IPS-18a (cell line): ENCODE data around the gene NCCRP1.

Source experiments
- H3K27ac ChIP-seq: one replicate; pipeline ENCODE4 v1.5.1; 2013; ENCODE audit warnings: low read length
- H3K27me3 ChIP-seq: one replicate; pipeline ENCODE4 v1.6.1; 2013; ENCODE audit warnings: mild to moderate bottlenecking, low read length; ENCODE audit not compliant: control insufficient read depth, insufficient read depth
- H3K36me3 ChIP-seq: one replicate; pipeline ENCODE4 v1.6.1; 2013; ENCODE audit warnings: low read depth, low read length; ENCODE audit not compliant: control insufficient read depth
- H3K4me1 ChIP-seq: one replicate; pipeline ENCODE4 v1.6.1; 2013; ENCODE audit warnings: low read depth, low read length; ENCODE audit not compliant: control insufficient read depth
- H3K4me3 ChIP-seq: one replicate; pipeline ENCODE4 v1.5.1; 2013; ENCODE audit warnings: low read length
- H3K9ac ChIP-seq: one replicate; pipeline ENCODE4 v1.6.1; 2013; ENCODE audit warnings: mild to moderate bottlenecking, low read length, moderate library complexity
- H3K9me3 ChIP-seq: one replicate; pipeline ENCODE4 v1.6.1; 2013; ENCODE audit warnings: low read depth, low read length; ENCODE audit not compliant: control insufficient read depth

Gene NCCRP1

GRCh38 chr19:39156326-39157230 lies 40.2 kb upstream of the NCCRP1 start:
- Histone ChIP-seq H3K4me1 (peaks cover 19% of the 10 kb centered on the region), H3K27me3 (no peaks in the 10 kb centered on the region), H3K27ac (no peak overlapping the region), H3K9ac (no peak overlapping the region), H3K9me3 (no peaks in the 10 kb centered on the region), H3K4me3 (no peak overlapping the region), H3K36me3 (peaks cover 4% of the 10 kb centered on the region)

- Histone ChIP-seq H3K4me3 (no peak overlapping the region), H3K9me3 (no peaks in the 10 kb centered on the region), H3K27ac (no peak overlapping the region), H3K9ac (no peak overlapping the region), H3K36me3 (peaks cover 4% of the 10 kb centered on the region), H3K4me1 (peaks cover 19% of the 10 kb centered on the region), H3K27me3 (no peaks in the 10 kb centered on the region)
Measured at GRCh38 chr19:39157275-39157996, 39.3 kb upstream of the NCCRP1 start.

GRCh38 chr19:39157997-39158389 lies 38.8 kb upstream of the NCCRP1 start:
- Histone ChIP-seq H3K9ac (no peak overlapping the region), H3K27me3 (no peaks in the 10 kb centered on the region), H3K36me3 (peaks cover 4% of the 10 kb centered on the region), H3K4me3 (no peak overlapping the region), H3K27ac (no peak overlapping the region), H3K4me1 (peaks cover 19% of the 10 kb centered on the region), H3K9me3 (no peaks in the 10 kb centered on the region)

- Histone ChIP-seq H3K9me3 (no peaks in the 10 kb centered on the region), H3K36me3 (peaks cover 4% of the 10 kb centered on the region), H3K4me1 (peaks cover 19% of the 10 kb centered on the region), H3K27me3 (no peaks in the 10 kb centered on the region), H3K4me3 (no peak overlapping the region), H3K9ac (no peak overlapping the region), H3K27ac (no peak overlapping the region)
Measured at GRCh38 chr19:39158646-39159260, 38.0 kb upstream of the NCCRP1 start.

- no peak overlapping the region for H3K27ac ChIP-seq
- no peaks in the 10 kb centered on the region for H3K9me3 ChIP-seq
- H3K36me3 ChIP-seq, result peaks cover 4% of the 10 kb centered on the region
- H3K4me1 ChIP-seq, result peaks cover 3% of the 10 kb centered on the region
- H3K27me3 ChIP-seq, result no peaks in the 10 kb centered on the region
- no peak overlapping the region for H3K9ac ChIP-seq
- no peak overlapping the region for H3K4me3 ChIP-seq
Measured at GRCh38 chr19:39160523-39160861, 36.3 kb upstream of the NCCRP1 start.

GRCh38 chr19:39160889-39161672 lies 35.7 kb upstream of the NCCRP1 start:
- H3K27me3 ChIP-seq, result no peaks in the 10 kb centered on the region
- peaks cover 4% of the 10 kb centered on the region for H3K36me3 ChIP-seq
- H3K9ac ChIP-seq, result no peak overlapping the region
- no peak overlapping the region for H3K4me3 ChIP-seq
- no peaks in the 10 kb centered on the region for H3K9me3 ChIP-seq
- no peaks in the 10 kb centered on the region for H3K4me1 ChIP-seq
- H3K27ac ChIP-seq, result no peak overlapping the region

- H3K27me3 ChIP-seq, result no peaks in the 10 kb centered on the region
- no peaks in the 10 kb centered on the region for H3K9me3 ChIP-seq
- H3K4me1 ChIP-seq, result peaks cover 9% of the 10 kb centered on the region
- no peak overlapping the region for H3K9ac ChIP-seq
- no peak overlapping the region for H3K4me3 ChIP-seq
- H3K27ac ChIP-seq, result no peak overlapping the region
- peaks cover 4% of the 10 kb centered on the region for H3K36me3 ChIP-seq
Measured at GRCh38 chr19:39162441-39163043, 34.2 kb upstream of the NCCRP1 start.

GRCh38 chr19:39163621-39164020 lies 33.1 kb upstream of the NCCRP1 start:
- Histone ChIP-seq H3K4me1 (peaks cover 18% of the 10 kb centered on the region), H3K9ac (no peak overlapping the region), H3K4me3 (no peak overlapping the region), H3K27ac (no peak overlapping the region), H3K27me3 (no peaks in the 10 kb centered on the region), H3K9me3 (no peaks in the 10 kb centered on the region), H3K36me3 (peaks cover 4% of the 10 kb centered on the region)

- no peak overlapping the region for H3K4me3 ChIP-seq
- no peaks in the 10 kb centered on the region for H3K9me3 ChIP-seq
- H3K27me3 ChIP-seq, result no peaks in the 10 kb centered on the region
- H3K9ac ChIP-seq, result no peak overlapping the region
- no peaks in the 10 kb centered on the region for H3K36me3 ChIP-seq
- peaks cover 19% of the 10 kb centered on the region for H3K4me1 ChIP-seq
- no peak overlapping the region for H3K27ac ChIP-seq
Measured at GRCh38 chr19:39164289-39164688, 32.5 kb upstream of the NCCRP1 start.

- Histone ChIP-seq H3K4me1 (peaks cover 19% of the 10 kb centered on the region), H3K9ac (no peak overlapping the region), H3K27ac (no peak overlapping the region), H3K36me3 (peaks cover 4% of the 10 kb centered on the region), H3K27me3 (no peaks in the 10 kb centered on the region), H3K9me3 (no peaks in the 10 kb centered on the region), H3K4me3 (no peak overlapping the region)
Measured at GRCh38 chr19:39165857-39166256, 30.9 kb upstream of the NCCRP1 start.
